GM12874 (cell line): ENCODE measurements around the gene ZNF407.

Source experiments
- TF ChIP-seq, protein P1 (sequence below): IDR thresholded peaks from 2 replicates; pipeline ENCODE4 v1.5.1; 2011; ENCODE audit warnings: low read depth, mild to moderate bottlenecking, control low read depth, low read length, moderate library complexity; ENCODE audit not compliant: insufficient read depth

Gene ZNF407

GRCh38 chr18:75005626-75006025 lies 408.0 kb downstream of the ZNF407 start:
- TF ChIP-seq, protein P1, sequence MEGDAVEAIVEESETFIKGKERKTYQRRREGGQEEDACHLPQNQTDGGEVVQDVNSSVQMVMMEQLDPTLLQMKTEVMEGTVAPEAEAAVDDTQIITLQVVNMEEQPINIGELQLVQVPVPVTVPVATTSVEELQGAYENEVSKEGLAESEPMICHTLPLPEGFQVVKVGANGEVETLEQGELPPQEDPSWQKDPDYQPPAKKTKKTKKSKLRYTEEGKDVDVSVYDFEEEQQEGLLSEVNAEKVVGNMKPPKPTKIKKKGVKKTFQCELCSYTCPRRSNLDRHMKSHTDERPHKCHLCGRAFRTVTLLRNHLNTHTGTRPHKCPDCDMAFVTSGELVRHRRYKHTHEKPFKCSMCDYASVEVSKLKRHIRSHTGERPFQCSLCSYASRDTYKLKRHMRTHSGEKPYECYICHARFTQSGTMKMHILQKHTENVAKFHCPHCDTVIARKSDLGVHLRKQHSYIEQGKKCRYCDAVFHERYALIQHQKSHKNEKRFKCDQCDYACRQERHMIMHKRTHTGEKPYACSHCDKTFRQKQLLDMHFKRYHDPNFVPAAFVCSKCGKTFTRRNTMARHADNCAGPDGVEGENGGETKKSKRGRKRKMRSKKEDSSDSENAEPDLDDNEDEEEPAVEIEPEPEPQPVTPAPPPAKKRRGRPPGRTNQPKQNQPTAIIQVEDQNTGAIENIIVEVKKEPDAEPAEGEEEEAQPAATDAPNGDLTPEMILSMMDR = no peak

GRCh38 chr18:75008186-75008585 lies 410.5 kb downstream of the ZNF407 start:
- TF ChIP-seq, protein P1 = no peak

GRCh38 chr18:75009296-75009695 lies 411.6 kb downstream of the ZNF407 start:
- TF ChIP-seq, protein P1 = no peak

- TF ChIP-seq, protein P1 = no peak
These were observed 412.2 kb downstream of the ZNF407 start for GRCh38 chr18:75009878-75010277.

- TF ChIP-seq, protein P1 = no peak
These were observed 412.6 kb downstream of the ZNF407 start for GRCh38 chr18:75010278-75010677.

DNA sequence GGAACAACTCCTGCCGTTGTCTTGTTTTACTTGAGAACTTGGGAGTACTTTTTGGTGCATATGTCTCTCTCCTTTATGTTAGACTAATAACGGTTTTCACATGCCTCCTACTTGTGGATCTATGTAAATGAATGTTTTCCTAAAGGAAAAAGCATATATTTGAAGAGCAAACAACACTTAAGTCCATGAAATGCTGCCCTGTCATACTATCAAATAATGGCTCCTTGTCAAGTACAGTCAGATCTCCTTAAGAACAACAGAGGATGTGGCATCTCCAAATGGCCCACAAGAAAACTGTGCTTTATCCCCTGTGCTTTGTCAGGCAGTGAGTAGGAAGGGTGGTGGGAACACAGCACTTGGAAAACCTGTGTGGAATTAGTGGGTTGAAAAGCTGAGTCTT lies 413.0 kb downstream of the ZNF407 start:
- TF ChIP-seq, protein P1 = no peak

DNA sequence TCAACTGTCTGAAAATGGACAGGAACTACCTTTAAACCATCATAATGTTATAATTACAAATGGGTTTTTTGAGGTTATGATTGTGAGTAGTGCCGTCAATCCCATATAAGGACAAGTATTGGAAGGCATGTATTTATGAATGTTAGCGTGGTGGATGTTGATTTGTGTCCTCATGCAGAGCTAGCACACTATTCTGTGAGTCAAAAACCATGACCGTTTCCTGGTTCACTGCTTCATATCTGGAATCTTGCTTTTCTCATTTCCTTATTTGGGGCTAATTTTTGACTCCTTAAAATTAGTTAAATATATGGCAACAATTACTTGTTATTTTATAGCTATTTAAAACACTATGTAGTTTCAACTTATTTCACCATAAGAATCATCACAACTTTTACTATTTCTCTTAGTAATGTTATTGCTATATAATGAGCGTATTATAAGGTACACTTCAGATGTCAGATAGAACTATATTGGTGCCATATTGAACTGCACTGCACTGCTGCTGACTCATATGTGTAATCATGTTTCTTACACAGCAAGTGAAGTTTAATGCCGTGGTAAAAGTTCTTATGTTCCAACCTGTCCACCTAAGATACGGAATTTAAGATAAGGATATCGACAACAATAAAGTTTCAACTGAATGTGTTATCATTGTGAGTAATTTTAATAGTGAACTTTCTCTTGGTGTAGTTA lies 418.5 kb downstream of the ZNF407 start:
- TF ChIP-seq, protein P1 = no peak
